HL-60 (cell line): ENCODE results near the gene MYL9.

ENCODE experiments used
- DNase-seq, 2 experiments: peaks; one replicate each; pipeline ENCODE4 v3.0.0-alpha.2; 2010 to 2020; ENCODE audit warnings: low read depth in 1 of 2, low spot score in 1 of 2
- H3K27ac ChIP-seq: fragments of 250-450 bp; sonication (Bioruptor Pico); replicated peaks from 2 replicates; pipeline ENCODE4 v1.5.1; 2020; ENCODE audit warnings: mild to moderate bottlenecking, moderate library complexity
- H3K27me3 ChIP-seq: fragments of 250-450 bp; sonication (Bioruptor Pico); 2 replicates; pipeline ENCODE4 v1.5.1; 2021; ENCODE audit warnings: mild to moderate bottlenecking, moderate library complexity; ENCODE audit not compliant: insufficient read depth, poor library complexity, severe bottlenecking
- H3K4me3 ChIP-seq: replicated peaks from 2 replicates; pipeline ENCODE4 v1.5.1; 2011; ENCODE audit warnings: mild to moderate bottlenecking, control low read depth, low read length; ENCODE audit not compliant: insufficient read depth
- CTCF ChIP-seq: IDR thresholded peaks from one replicate; pipeline ENCODE4 v1.5.1; 2011; ENCODE audit warnings: low read length, control low read depth, inconsistent platforms; ENCODE audit not compliant: insufficient read depth
- GABPA ChIP-seq: IDR thresholded peaks from 2 replicates; pipeline ENCODE4 v1.6.1; 2012; ENCODE audit warnings: low read depth
- POLR2AphosphoS5 ChIP-seq: IDR thresholded peaks from 2 replicates; pipeline ENCODE4 v1.6.1; 2012; ENCODE audit warnings: low read depth
- SPI1 ChIP-seq: IDR thresholded peaks from 2 replicates; pipeline ENCODE4 v1.6.1; 2012; ENCODE audit warnings: low read depth, mild to moderate bottlenecking, borderline replicate concordance
- TF ChIP-seq, protein P1 (sequence below): IDR thresholded peaks from 2 replicates; pipeline ENCODE4 v1.6.1; 2012; ENCODE audit warnings: low read depth; ENCODE audit not compliant: insufficient replicate concordance

MYL9 gene

DNA sequence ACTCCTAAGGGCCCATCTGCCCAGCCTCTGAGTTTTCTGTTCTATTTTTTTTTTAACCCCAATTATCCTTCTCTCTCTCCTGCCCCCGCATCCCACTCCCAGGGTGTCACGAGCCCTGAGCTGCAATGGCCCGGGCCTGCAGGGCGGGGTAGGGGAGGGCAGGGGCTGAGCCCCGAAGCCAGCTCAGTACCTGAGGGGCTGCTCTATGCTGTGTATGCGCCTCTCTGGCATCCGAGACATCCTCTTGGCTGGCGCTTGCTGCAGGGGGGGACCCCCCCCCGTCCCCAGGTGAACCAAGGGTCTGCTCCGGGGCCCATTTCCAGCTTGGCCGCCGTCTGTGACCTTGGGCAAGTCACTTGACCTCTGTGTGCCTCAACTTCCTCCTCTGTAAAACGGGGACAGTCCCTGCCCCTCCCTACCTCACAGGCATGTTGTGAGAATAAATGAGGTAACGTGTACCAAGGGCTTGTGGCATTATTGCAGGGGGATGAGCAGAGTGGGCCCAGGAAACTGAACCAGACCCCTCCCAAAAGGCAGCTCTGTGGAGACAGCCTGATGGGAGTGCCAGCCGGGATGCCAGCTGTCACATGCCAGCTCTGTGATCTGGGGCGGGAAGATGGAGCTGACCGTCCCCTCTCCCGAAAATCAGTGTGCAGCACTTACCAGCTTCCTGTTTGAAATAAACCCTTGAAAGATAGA lies 13.0 kb upstream of the MYL9 start:
- TF ChIP-seq SPI1: no peak
- no peak for TF ChIP-seq CTCF
- no peak for TF ChIP-seq POLR2AphosphoS5
- TF ChIP-seq, protein P1, sequence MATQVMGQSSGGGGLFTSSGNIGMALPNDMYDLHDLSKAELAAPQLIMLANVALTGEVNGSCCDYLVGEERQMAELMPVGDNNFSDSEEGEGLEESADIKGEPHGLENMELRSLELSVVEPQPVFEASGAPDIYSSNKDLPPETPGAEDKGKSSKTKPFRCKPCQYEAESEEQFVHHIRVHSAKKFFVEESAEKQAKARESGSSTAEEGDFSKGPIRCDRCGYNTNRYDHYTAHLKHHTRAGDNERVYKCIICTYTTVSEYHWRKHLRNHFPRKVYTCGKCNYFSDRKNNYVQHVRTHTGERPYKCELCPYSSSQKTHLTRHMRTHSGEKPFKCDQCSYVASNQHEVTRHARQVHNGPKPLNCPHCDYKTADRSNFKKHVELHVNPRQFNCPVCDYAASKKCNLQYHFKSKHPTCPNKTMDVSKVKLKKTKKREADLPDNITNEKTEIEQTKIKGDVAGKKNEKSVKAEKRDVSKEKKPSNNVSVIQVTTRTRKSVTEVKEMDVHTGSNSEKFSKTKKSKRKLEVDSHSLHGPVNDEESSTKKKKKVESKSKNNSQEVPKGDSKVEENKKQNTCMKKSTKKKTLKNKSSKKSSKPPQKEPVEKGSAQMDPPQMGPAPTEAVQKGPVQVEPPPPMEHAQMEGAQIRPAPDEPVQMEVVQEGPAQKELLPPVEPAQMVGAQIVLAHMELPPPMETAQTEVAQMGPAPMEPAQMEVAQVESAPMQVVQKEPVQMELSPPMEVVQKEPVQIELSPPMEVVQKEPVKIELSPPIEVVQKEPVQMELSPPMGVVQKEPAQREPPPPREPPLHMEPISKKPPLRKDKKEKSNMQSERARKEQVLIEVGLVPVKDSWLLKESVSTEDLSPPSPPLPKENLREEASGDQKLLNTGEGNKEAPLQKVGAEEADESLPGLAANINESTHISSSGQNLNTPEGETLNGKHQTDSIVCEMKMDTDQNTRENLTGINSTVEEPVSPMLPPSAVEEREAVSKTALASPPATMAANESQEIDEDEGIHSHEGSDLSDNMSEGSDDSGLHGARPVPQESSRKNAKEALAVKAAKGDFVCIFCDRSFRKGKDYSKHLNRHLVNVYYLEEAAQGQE: no peak
- no peak for TF ChIP-seq GABPA
- Histone ChIP-seq H3K4me3 (no peak overlapping the region), H3K27me3 (no peaks in the 10 kb centered on the region), H3K27ac (no peak overlapping the region)
- no peak for DNase-seq

GRCh38 chr20:36528875-36529417 lies 12.4 kb upstream of the MYL9 start:
- Histone ChIP-seq H3K27ac (no peak overlapping the region), H3K4me3 (no peak overlapping the region), H3K27me3 (no peaks in the 10 kb centered on the region)
- TF ChIP-seq CTCF: no peak
- no peak for TF ChIP-seq POLR2AphosphoS5
- no peak for TF ChIP-seq SPI1
- TF ChIP-seq GABPA: no peak
- TF ChIP-seq, protein P1: no peak
- no peak for DNase-seq

DNA sequence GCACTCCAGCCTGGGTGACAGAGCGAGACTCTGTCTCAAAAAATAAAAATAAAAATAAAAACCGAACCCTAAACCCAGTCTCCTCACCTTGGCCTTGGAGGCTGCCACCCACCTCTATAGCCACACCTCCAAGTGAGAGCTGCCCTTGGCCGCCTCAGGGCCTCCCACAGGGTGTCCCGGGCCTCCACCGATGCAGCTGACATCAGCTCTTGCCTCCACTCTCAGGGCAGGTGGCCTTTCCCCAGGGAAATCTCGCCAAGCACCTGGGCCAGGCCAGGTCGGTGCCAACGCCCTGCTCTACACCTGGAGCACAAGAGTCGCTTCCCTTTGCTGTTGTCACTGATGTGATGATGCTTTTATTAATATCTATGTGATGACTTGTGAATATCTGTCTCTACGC lies 8.9 kb upstream of the MYL9 start:
- TF ChIP-seq, protein P1: no peak
- TF ChIP-seq CTCF (no peak), GABPA (no peak), SPI1 (no peak), POLR2AphosphoS5 (no peak)
- Histone ChIP-seq H3K4me3 (no peak overlapping the region), H3K27ac (no peak overlapping the region), H3K27me3 (no peaks in the 10 kb centered on the region)
- DNase-seq: no peak
